Measurements from ENCODE around the gene MPDZ.

Gene MPDZ

DNA sequence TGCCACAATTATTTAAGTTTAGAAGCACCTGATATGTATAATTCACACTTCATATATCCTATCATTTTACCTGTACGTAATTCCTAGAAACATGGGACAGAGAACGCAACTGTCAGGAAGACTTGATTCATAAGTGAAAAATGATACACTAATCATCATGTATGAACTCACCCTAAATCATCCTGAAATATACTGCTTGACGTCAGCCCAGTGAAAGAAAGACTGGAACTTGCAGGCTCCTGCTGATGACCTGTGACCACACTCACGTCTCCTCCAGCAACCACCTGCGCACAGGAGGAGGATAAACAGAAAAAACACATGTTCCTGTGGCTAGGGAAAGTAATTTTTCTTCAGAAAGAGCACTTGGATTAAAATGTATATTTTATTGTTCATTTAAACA, 169.7 kb downstream of the MPDZ start:
- H3K4me3 ChIP-seq: no peak overlapping the region
- H3K27ac ChIP-seq: no peak overlapping the region

DNA sequence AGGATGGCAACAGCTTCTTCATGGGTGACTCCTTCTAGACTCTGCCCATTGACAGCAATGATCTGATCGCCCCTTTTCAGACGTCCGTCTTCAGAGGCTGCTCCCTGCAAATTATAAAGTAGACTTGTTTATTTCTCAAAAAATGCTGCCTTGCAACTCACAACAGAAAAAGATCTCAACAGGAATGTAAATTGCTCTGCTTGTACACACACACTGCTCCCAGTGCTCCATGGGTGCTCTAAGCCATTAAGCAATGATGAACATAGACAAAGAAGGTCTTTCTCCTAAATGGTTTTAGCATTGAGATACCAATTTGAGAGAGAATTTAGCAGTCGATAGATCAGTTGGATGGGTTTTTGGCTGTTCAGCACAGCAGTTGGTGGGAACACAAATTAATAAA, 172.5 kb downstream of the MPDZ start:
- Histone ChIP-seq H3K27ac (no peak overlapping the region), H3K4me3 (no peak overlapping the region)

DNA sequence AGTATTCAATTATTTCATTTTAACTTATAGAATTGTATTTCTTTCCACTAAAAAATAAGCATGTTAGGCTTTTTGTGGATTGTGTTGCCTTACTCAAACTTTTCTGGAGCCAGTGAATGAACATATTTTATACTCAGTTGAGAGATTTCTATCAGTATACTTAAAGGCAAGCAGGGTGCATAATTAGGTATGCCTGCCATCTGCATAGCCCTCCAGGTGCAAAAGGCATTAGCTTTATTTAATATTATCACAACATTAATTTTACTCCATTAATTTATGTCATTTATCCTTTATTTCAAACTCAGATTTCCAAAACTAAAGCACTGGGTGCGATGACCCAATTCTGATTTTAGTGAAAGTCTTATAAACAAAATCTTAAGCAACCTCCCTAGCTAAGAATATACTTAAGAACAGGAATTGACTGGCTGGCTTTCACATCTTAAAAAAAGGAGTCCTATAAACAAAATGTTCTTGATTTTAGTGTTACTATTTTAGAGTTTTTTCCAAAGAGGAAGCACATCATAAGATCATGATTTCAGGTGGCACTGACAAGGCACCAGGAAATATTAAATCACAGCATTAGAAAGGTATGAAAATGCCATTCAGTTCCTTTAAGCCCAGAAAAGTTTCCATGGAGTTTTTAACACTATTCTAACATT, 178.4 kb downstream of the MPDZ start:
- no peak overlapping the region for H3K4me3 ChIP-seq
- no peak overlapping the region for H3K27ac ChIP-seq

DNA sequence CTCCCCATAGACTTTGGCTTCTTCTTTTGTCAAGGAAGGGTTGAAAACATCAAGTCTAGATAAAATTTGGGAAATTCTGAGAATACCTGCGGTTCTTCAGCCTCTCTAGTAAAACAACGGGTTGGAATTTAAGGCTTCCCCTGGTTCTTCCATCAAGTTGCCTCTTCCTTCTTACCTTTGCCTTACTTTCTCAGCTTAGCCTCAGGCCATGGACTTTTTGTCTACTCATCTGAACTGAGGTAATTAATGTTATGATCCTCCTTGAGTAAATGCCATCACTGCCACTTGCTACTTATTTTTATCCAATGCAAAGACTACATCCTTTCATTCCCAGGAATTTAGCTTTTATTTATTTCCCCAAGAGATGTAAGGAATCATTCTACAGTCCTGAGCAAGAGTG, 184.4 kb downstream of the MPDZ start:
- no peak overlapping the region for H3K4me3 ChIP-seq
- H3K27ac ChIP-seq: no peak overlapping the region

DNA sequence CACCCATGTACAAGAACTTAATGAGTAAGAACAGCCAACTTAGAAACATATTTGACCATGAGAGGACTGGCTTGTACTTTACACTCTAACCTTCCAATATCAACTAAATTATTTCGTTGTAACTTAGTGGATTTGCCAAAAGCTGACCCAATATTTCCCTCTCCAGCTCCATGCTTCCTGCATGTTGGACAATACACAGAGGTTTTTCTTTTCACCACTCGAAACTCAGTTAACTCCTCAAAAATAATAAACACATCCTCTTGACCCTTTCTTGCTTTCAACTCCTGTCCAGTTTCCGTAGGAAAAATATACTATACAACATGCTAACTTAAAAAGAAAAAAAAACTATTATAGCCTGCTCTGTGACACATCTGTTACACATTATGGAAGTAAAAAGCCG, 188.9 kb downstream of the MPDZ start:
- Histone ChIP-seq H3K27ac (no peak overlapping the region), H3K4me3 (no peak overlapping the region)

DNA sequence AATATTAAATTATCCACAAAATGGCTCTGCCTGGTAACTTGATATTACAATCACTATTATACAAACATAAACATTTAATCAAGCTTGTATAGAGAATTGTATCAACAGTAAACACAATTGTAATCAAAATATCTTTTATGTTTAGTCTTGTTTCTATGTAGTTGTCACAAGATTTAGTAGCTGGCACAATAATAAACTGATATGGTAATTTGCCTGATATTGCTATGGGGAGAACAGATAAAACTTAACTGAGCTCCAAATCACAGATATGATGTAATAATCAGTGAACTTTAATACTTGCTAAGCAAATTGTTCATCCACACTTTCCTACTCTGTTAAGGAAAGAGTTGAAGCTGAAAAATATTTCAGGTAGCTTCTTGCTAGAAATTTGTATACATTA, 189.8 kb downstream of the MPDZ start:
- Histone ChIP-seq H3K4me3 (no peak overlapping the region), H3K27ac (no peak overlapping the region)

DNA sequence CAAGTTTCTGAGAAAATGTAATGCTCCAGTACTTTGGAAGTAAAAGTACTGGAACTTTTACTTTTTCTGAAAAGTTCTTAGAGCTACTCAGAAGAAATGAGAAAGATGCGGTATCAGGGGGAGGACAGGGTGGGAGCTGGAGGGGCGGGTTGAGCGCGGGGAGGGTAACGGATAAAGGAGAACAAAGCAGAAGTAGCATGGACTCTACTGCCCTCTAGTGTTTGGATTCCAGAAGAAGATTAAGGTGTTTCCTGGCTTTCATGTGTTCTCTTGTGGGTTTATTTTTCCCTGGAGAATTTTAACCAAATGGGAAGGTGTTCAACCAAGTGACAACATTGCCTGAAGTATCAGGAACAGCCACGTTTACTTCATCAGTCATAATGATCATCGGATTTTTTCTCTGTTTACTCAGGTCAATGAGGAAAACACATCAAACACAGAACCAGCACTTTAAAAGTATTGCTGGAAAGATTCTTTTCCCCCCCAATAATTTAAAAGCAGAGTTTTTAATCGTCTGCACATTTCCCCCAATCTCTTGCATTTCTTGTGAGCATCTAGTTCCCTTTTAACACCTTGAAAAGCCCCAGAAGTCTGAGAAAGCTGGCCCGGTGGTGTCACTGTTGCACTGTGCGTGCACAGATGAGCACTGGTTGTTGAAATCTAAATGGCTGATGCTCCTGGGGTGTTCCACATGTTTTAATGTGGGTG, 190.6 kb downstream of the MPDZ start:
- Histone ChIP-seq H3K27ac (no peak overlapping the region), H3K4me3 (no peak overlapping the region)

DNA sequence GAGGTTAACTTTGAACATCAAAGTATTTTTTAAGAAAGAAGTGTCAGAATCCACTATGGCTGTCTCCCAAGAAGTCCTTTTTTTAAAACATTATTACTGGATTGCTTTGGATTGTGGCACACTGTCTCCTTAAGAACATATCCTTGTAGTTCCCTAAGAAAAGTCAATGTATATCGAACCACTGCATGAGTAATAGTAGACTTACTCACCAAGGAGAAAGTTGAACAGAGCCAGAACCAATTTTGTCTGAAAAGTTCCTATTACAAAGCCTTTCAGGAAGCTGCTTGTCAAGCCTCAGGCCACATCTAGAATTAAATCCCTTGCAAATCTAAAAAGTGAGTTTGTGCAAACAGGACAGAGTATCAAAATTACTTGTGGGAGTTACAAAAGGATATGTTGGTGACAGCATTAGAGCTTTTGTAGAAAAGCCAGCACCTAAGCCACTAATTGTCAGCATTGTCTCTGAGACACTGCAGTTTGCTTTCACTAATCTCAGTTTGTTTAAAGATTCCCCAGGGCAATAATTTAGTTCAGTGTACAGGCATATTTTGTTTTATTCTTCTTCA, 195.4 kb downstream of the MPDZ start:
- Histone ChIP-seq H3K27ac (peak overlapping the region in 5 of 21 experiments; percentile 13 to 46 (median 32)), H3K4me3 (no peak overlapping the region)

DNA sequence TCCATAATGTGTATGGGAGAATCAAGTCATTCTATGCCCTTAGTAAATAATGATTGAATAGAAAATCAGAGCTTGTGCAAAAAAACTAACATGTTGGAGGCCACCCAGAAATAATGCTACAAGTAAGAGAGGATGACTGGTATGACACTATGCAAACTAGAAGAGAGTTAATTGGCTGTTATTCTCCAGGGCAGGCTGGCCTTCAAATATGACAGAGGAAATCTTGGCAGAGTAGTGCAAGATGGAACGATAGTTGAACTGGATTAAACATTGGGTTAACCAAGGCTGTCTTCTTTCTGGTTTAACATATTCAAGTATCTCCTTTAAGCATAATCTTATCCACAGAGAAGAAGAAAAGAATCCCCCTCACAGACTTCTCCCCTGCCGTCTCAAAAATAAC, 196.1 kb downstream of the MPDZ start:
- H3K4me3 ChIP-seq: no peak overlapping the region
- peak overlapping the region in 7 of 21 experiments; percentile 10 to 46 (median 21) for H3K27ac ChIP-seq

DNA sequence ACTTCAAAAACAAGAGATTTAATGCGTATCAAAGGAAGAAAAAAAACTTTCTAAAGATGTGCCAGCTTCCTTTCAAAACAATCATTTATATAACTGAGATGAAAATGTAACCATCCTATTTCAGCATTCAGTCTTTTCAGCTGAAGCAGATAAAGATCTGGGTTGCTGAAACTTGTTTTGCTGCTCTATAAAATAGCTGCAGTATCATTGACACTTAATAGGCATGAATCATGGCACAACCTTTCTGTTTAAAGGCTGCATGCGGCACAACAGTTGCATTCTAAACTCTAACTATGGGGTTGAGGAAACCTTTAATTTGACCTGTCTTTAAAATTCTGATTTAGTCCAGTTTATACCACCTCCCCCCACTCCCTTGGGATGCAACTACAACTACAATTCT, 196.7 kb downstream of the MPDZ start:
- H3K4me3 ChIP-seq: no peak overlapping the region
- H3K27ac ChIP-seq: peak overlapping the region in 7 of 21 experiments; percentile 10 to 46 (median 24)

DNA sequence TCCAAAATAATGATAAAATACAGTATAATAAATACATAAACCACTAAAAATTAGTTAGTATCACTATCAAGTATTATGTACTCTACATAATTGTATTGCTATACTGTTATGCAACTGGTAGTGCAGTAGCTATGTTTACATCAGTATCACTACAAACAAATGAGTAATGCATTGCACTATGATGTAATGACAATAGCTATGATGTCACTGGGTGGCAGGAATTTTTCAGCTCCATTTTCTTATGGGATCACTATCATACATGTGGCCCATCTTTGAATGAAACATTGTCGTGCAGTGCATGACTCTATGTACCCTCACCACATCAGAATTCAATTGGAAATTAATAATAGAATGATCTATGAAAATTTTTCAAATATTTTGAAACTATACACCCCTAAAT, 201.3 kb downstream of the MPDZ start:
- H3K4me3 ChIP-seq: no peak overlapping the region
- no peak overlapping the region for H3K27ac ChIP-seq

DNA sequence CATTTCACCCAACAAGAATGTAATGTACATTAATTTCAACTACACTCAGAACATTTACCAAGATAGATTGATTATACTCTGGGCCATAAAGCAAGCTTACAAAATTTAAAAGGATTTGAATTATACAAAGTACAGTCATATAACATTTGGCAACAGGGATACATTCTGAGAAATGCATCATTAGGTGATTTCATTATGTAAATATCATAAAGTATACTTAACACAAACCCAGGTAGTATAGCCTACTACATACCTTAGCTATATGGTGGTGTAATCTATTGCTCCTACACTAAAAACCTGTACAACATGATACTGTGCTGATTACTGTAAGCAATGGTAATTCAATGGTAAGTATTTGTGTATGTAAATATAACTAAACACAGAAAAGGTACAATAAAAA, 202.9 kb downstream of the MPDZ start:
- Histone ChIP-seq H3K4me3 (no peak overlapping the region), H3K27ac (no peak overlapping the region)

DNA sequence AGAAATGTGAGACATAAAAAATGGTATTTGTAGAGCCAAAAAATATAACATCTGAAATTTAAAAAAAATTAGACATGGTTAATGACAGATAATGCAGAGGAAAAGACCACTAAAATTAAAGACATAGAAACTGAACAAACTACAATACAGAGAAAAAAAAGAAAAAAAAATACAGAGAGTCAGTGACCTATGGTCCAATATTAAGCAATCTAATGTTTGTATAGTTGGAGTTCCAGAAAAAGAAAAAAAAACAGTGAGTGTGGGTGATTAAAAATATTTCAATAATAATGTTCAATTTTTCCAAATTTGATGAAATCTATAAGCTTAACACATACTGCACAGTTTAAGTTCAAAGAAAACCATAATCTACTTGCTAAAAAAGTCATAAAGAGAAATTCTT, 207.6 kb downstream of the MPDZ start:
- Histone ChIP-seq H3K4me3 (no peak overlapping the region), H3K27ac (no peak overlapping the region)

DNA sequence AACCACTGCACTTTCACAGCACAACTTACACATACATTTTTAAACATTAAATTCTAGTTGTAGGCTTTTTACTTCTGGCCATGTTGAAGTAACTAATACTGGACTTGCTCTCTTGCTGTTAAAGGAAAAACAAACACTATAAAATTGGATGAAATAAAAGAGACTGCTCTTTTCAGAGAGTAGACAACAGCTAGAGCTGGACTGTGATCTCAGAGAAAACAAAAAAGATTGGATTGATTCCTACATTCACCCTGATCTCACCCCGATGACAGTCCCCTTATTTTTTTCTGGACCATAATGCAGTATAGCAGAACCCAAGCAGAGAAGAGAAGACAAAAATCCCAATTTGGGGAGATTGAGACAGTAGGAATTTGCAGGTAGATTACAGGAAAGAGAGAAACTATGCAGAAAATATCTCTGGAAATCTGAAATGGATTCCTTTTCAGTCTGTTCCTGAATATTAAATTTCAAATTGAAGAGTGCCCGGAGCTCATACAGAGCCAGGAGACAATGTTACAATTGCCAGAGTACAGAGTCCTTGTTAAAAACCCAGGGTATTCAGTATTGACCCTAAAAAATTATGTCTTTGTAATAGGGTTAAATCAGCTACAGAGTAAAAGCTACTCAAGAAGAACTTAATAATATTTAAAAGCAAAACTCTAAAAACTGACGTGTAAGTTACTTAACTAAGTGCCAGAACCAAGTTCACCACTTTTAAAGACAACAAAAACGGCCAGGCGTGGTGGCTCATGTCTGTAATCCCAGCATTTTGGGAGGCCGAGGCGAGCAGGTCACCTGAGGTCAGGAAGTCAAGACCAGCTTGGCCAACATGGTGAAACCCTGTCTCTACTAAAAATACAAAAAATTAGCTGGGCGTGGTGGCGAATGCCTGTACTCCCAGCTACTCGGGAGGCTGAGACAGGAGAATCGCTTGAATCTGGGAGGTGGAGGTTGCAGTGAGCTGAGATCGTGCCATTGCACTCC, 208.6 kb downstream of the MPDZ start:
- no peak overlapping the region for H3K27ac ChIP-seq
- no peak overlapping the region for H3K4me3 ChIP-seq

DNA sequence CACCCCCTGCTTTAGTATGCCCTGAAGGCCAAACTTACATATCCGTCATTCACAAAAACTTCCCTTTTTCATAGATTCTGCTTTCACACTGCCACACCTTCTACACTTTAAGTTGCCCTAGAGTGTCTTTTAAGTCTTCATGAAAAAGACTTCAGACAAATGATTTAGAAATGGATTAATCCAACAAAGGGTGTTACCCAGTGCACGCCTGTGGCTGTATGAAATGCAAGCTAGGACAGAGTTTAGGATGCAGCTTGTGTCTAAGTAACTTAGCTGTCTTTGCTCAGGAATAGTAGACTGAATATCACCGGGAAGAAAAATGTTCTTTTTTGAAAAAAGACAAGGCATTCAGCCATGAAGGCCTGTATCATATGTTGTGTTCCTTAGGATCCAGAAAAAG, 210.0 kb downstream of the MPDZ start:
- H3K4me3 ChIP-seq: no peak overlapping the region

DNA sequence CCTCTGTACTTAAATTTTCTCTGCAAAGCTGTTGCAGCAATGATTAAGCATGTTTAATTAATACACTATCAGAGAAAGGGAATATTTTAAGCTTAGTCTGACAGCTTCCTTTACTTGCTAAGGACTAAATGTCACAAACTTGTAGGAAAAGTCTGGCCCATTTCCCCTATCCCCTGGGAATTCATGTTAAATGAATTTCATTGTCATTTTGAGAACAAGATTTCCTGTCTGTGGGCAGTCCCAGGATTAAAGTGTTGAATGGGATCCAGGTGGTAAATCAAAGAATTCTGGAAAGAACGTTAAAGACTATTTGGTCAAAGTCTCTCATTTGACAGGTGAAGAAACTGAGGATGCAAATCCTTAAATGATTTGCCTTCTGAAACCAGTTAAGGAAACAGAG, 214.8 kb downstream of the MPDZ start:
- H3K4me3 ChIP-seq: no peak overlapping the region
- H3K27ac ChIP-seq: no peak overlapping the region

More for the DNA sequence above, 210.0 kb downstream of the MPDZ start:
- no peak overlapping the region for H3K27ac ChIP-seq

DNA sequence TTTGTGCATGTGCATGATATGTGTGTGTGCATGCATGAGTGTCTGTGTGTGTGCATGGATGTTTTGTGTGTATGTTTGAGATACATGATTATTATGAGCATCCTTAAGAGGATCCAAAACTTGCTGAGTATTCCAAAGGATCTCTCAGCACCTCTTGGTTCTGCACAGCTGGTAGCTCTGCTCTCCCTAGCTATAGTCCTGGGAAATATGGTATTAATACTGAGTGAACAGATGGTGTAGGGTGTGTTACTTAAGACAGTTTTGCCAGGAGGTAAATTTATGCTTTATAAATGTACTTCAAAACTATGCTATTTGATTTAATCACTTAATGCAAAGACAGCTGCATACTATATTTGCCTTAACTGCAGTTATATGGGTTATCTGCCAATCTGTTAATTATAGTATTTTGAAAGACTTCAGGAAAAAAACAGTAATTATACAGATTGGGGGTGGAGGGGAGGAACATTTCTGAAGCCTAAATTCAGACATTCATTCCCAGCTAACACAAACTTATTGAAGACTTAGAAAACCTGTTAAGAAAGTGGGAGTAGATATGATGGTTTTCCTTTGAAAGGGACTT, 215.5 kb downstream of the MPDZ start:
- Histone ChIP-seq H3K27ac (no peak overlapping the region), H3K4me3 (no peak overlapping the region)

DNA sequence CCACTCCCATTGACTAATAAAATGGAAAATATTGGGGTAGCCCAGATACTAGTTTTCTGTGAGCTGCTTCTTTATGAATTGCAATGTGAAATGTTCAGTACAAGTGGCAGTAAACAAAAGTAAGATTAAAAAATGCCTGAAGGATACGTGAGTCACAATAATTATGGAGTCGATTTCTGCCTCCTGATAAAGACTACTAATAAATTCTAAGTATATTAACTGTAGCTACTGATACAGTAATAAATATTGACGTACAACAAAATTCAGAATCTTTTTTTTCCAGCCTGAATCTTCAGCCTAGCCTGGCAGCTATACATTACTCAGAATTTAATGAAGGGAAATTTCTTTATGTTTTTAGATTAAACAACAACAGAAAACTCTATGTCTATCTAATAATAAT, 218.1 kb downstream of the MPDZ start:
- Histone ChIP-seq H3K4me3 (no peak overlapping the region), H3K27ac (no peak overlapping the region)

Data from skin epidermis (tissue), 12 donors.